Measurements from ENCODE around the gene P4HTM.

Gene P4HTM

DNA sequence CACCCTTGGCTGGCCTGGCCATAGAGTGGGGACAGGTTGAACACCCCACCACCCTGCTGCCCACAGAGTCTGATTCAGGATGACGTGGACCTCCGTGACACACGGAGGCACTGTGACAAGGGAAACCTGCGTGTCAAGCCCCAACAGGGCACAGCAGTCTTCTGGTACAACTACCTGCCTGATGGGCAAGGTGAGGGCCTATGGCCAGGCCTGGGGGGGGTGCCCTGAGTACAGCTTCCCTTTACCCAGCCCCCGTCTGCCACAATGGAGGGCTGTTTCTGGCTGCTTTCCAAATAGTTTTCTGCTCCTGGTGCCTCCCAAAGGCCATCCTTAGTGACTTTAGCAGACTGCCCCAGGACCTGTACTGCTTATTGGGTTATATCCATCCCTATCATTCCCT is 16.0 kb downstream of the P4HTM start:
- Histone ChIP-seq H3K9me3 (ENCODE audit: control insufficient read depth, insufficient read depth, low read depth, low read length) (no peaks in the 10 kb centered on the region), H3K4me3 (ENCODE audit: low read depth, low read length) (no peak overlapping the region), H3K36me3 (ENCODE audit: control insufficient read depth in 2 of 2, insufficient read depth in 1 of 2, low read length in 2 of 2) (peaks cover under 1 to 6% of the 10 kb centered on the region in 2 experiments; a peak in 2 of 3 replicates), H3K4me1 (ENCODE audit: control insufficient read depth, insufficient read depth, low read length) (no peaks in the 10 kb centered on the region), H3K27ac (ENCODE audit: extremely low read depth, low read depth, low read length) (no peak overlapping the region)
- TF ChIP-seq ZNF146 (tag by site-specific recombination; IDR thresholded peaks at IDR 0.05): no peak
- TF ChIP-seq, protein P1, sequence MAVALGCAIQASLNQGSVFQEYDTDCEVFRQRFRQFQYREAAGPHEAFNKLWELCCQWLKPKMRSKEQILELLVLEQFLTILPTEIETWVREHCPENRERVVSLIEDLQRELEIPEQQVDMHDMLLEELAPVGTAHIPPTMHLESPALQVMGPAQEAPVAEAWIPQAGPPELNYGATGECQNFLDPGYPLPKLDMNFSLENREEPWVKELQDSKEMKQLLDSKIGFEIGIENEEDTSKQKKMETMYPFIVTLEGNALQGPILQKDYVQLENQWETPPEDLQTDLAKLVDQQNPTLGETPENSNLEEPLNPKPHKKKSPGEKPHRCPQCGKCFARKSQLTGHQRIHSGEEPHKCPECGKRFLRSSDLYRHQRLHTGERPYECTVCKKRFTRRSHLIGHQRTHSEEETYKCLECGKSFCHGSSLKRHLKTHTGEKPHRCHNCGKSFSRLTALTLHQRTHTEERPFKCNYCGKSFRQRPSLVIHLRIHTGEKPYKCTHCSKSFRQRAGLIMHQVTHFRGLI (tag by site-specific recombination; IDR thresholded peaks at IDR 0.05): no peak
- TF ChIP-seq SCRT1 (tag by site-specific recombination; IDR thresholded peaks at IDR 0.05; ENCODE audit: borderline replicate concordance): no peak
- TF ChIP-seq ZNF560 (tag by site-specific recombination; IDR thresholded peaks at IDR 0.05; ENCODE audit: borderline replicate concordance): no peak
- no peak for TF ChIP-seq ZNF133 (tag by site-specific recombination; IDR thresholded peaks at IDR 0.05)
- TF ChIP-seq, protein P2, sequence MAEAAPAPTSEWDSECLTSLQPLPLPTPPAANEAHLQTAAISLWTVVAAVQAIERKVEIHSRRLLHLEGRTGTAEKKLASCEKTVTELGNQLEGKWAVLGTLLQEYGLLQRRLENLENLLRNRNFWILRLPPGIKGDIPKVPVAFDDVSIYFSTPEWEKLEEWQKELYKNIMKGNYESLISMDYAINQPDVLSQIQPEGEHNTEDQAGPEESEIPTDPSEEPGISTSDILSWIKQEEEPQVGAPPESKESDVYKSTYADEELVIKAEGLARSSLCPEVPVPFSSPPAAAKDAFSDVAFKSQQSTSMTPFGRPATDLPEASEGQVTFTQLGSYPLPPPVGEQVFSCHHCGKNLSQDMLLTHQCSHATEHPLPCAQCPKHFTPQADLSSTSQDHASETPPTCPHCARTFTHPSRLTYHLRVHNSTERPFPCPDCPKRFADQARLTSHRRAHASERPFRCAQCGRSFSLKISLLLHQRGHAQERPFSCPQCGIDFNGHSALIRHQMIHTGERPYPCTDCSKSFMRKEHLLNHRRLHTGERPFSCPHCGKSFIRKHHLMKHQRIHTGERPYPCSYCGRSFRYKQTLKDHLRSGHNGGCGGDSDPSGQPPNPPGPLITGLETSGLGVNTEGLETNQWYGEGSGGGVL (tag by site-specific recombination; IDR thresholded peaks at IDR 0.05): no peak
- TF ChIP-seq ZNF544 (tag by site-specific recombination; IDR thresholded peaks at IDR 0.05): no peak
- no peak for TF ChIP-seq ZNF791 (tag by site-specific recombination; IDR thresholded peaks at IDR 0.05)
- TF ChIP-seq ZBTB21 (tag by site-specific recombination; IDR thresholded peaks at IDR 0.05): no peak
- no peak for TF ChIP-seq HOXA7 (CRISPR knock-in tag; IDR thresholded peaks at IDR 0.05; ENCODE audit: borderline replicate concordance)
- no peak for TF ChIP-seq MZF1 (tag by site-specific recombination; IDR thresholded peaks at IDR 0.05; ENCODE audit: borderline replicate concordance)
- TF ChIP-seq ZNF792 (tag by site-specific recombination; IDR thresholded peaks at IDR 0.05): no peak
- TF ChIP-seq ZNF777 (tag by site-specific recombination; IDR thresholded peaks at IDR 0.05; ENCODE audit: borderline replicate concordance): no peak
- no peak for TF ChIP-seq KLF16 (tag by site-specific recombination; IDR thresholded peaks at IDR 0.05)
- no peak for TF ChIP-seq ZNF426 (tag by site-specific recombination; IDR thresholded peaks at IDR 0.05)
- TF ChIP-seq ZNF169 (tag by site-specific recombination; IDR thresholded peaks at IDR 0.05): no peak
- ChIA-PET CTCF (interaction anchor here (1.9 to 3.8 kb wide), 2 partner anchors 18 to 21 kb away, joined by 5 to 20 read pairs; no protein-coding TSS in a partner anchor), POLR2A (interaction anchor here (1.1 to 4.4 kb wide), 7 partner anchors 10 to 463 kb away, joined by 3 to 141 read pairs (median 24); partner anchors contain the start of genes DALRD3, IMPDH2, KLHDC8B and NDUFAF3)

DNA sequence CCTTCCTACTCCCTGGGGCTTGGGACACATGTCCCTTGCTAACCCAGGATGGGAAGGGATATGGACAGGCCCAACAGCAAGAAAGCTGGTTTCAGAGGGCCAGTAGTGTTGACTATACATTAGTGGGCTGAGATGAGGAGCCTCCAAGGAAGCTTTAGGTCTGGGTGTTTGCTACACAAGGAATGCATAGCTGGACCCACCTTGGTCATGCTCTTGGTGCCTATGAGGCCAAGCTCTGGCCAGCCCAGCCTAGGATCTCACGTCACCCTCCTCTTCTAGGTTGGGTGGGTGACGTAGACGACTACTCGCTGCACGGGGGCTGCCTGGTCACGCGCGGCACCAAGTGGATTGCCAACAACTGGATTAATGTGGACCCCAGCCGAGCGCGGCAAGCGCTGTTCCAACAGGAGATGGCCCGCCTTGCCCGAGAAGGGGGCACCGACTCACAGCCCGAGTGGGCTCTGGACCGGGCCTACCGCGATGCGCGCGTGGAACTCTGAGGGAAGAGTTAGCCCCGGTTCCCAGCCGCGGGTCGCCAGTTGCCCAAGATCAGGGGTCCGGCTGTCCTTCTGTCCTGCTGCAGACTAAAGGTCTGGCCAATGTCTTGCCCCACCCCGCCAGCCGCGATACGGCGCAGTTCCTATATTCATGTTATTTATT is 16.5 kb downstream of the P4HTM start:
- Histone ChIP-seq H3K4me1 (ENCODE audit: control insufficient read depth, insufficient read depth, low read length) (no peaks in the 10 kb centered on the region), H3K9me3 (ENCODE audit: control insufficient read depth, insufficient read depth, low read depth, low read length) (no peaks in the 10 kb centered on the region), H3K4me3 (ENCODE audit: low read depth, low read length) (peak overlapping the region; percentile 74), H3K27ac (ENCODE audit: extremely low read depth, low read depth, low read length) (peak overlapping the region; percentile 39; the same call in 1 of the 2 replicates), H3K36me3 (ENCODE audit: control insufficient read depth in 2 of 2, insufficient read depth in 1 of 2, low read length in 2 of 2) (peaks cover 3 to 11% of the 10 kb centered on the region in 2 experiments; a peak in 2 of 3 replicates)
- POLR2A ChIA-PET: interaction anchor here (0.9 to 4.4 kb wide), 16 partner anchors 10 to 462 kb away, joined by 3 to 141 read pairs (median 6); partner anchors contain the start of genes ARIH2, DALRD3, IMPDH2 and IP6K2
- CTCF ChIA-PET: interaction anchor here (0.5 to 3.8 kb wide), 7 partner anchors 13 to 688 kb away, joined by 3 to 20 read pairs (median 5); partner anchors contain the start of genes NDUFAF3 and P4HTM
- TF ChIP-seq ZNF10 (tag by site-specific recombination; IDR thresholded peaks at IDR 0.05) (no peak), GLIS1 (tag by site-specific recombination; IDR thresholded peaks at IDR 0.05) (0 out of 2 replicates have a peak, but pooled peaks have one; percentile 9), ZNF335 (tag by site-specific recombination; conservative IDR thresholded peaks at IDR 0.05) (peak; percentile 4; the same call in 1 of the 2 replicates), ZBTB1 (tag by site-specific recombination; IDR thresholded peaks at IDR 0.05) (no peak)
- TF ChIP-seq, protein P3, sequence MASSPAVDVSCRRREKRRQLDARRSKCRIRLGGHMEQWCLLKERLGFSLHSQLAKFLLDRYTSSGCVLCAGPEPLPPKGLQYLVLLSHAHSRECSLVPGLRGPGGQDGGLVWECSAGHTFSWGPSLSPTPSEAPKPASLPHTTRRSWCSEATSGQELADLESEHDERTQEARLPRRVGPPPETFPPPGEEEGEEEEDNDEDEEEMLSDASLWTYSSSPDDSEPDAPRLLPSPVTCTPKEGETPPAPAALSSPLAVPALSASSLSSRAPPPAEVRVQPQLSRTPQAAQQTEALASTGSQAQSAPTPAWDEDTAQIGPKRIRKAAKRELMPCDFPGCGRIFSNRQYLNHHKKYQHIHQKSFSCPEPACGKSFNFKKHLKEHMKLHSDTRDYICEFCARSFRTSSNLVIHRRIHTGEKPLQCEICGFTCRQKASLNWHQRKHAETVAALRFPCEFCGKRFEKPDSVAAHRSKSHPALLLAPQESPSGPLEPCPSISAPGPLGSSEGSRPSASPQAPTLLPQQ (tag by site-specific recombination; IDR thresholded peaks at IDR 0.05): peak; percentile 21; the same call in 1 of the 2 replicates
- TF ChIP-seq, protein P4, sequence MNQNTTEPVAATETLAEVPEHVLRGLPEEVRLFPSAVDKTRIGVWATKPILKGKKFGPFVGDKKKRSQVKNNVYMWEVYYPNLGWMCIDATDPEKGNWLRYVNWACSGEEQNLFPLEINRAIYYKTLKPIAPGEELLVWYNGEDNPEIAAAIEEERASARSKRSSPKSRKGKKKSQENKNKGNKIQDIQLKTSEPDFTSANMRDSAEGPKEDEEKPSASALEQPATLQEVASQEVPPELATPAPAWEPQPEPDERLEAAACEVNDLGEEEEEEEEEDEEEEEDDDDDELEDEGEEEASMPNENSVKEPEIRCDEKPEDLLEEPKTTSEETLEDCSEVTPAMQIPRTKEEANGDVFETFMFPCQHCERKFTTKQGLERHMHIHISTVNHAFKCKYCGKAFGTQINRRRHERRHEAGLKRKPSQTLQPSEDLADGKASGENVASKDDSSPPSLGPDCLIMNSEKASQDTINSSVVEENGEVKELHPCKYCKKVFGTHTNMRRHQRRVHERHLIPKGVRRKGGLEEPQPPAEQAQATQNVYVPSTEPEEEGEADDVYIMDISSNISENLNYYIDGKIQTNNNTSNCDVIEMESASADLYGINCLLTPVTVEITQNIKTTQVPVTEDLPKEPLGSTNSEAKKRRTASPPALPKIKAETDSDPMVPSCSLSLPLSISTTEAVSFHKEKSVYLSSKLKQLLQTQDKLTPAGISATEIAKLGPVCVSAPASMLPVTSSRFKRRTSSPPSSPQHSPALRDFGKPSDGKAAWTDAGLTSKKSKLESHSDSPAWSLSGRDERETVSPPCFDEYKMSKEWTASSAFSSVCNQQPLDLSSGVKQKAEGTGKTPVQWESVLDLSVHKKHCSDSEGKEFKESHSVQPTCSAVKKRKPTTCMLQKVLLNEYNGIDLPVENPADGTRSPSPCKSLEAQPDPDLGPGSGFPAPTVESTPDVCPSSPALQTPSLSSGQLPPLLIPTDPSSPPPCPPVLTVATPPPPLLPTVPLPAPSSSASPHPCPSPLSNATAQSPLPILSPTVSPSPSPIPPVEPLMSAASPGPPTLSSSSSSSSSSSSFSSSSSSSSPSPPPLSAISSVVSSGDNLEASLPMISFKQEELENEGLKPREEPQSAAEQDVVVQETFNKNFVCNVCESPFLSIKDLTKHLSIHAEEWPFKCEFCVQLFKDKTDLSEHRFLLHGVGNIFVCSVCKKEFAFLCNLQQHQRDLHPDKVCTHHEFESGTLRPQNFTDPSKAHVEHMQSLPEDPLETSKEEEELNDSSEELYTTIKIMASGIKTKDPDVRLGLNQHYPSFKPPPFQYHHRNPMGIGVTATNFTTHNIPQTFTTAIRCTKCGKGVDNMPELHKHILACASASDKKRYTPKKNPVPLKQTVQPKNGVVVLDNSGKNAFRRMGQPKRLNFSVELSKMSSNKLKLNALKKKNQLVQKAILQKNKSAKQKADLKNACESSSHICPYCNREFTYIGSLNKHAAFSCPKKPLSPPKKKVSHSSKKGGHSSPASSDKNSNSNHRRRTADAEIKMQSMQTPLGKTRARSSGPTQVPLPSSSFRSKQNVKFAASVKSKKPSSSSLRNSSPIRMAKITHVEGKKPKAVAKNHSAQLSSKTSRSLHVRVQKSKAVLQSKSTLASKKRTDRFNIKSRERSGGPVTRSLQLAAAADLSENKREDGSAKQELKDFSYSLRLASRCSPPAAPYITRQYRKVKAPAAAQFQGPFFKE (tag by site-specific recombination; IDR thresholded peaks at IDR 0.05; ENCODE audit: borderline replicate concordance): no peak

Measured in HEK293 (cell line).